A549 (cell line): ENCODE results near the gene CNTNAP2. TPM values are rescaled to one million over a fixed set of nuclear protein-coding genes. Genes with fewer than 3 reads are reported as not detected.

Experiments used
- ATAC-seq, 2 experiments: fragments of 200-7000 bp in 1 of 2; fragments of >200 bp in 1 of 2; cut with Nextera tagmentation in 1 of 2; cut with Tn5 transposase in 1 of 2; 3 replicates each; pipeline versions ENCODE4 v1.8.0 to v1.9.1; 2018 to 2020; ENCODE audit warnings: mild to moderate bottlenecking in 1 of 2, moderate library complexity in 1 of 2
- CTCF ChIA-PET: fragments of 300-600 bp; sonication (Branson Sonifier 250); formaldehyde crosslinking; extraction: SDS; loops from one replicate; lab custom pipeline; 2021; ENCODE audit warnings: antibody characterized with exemption, inconsistent platforms; lab: Yijun Ruan, JAX
- POLR2A ChIA-PET: fragments of 350-600 bp; formaldehyde crosslinking; extraction: SDS; loops from one replicate; lab custom pipeline; 2021; ENCODE audit warnings: antibody characterized with exemption, inconsistent platforms; lab: Yijun Ruan, JAX
- DNase-seq, 2 experiments: peaks; one replicate each; pipeline versions ENCODE4 v3.0.0 to v3.0.0-alpha.2; 2011 to 2016; ENCODE audit warnings: low read depth in 1 of 2, low spot score in 1 of 2
- FAIRE-seq: peaks from 2 replicates; lab custom pipeline; 2011; peaks lifted over from hg19 to GRCh38; lab: Jason Lieb, UNC
- H3K27ac ChIP-seq, 2 experiments: fragments of >200 bp; sonication (Bioruptor Twin); formaldehyde crosslinking; 3 replicates each; pipeline ENCODE4 v1.5.1; 2016 to 2017
- H3K4me1 ChIP-seq: fragments of >200 bp; sonication (Bioruptor Twin); formaldehyde crosslinking; 3 replicates; pipeline ENCODE4 v1.6.1; 2016
- H3K4me2 ChIP-seq: fragments of >200 bp; sonication (Bioruptor Twin); formaldehyde crosslinking; 3 replicates; pipeline ENCODE4 v1.6.1; 2016
- H3K4me3 ChIP-seq: fragments of >200 bp; sonication (Bioruptor Twin); formaldehyde crosslinking; 3 replicates; pipeline ENCODE4 v1.5.1; 2016
- H3K9me3 ChIP-seq: fragments of >200 bp; sonication (Bioruptor Twin); formaldehyde crosslinking; 3 replicates; pipeline ENCODE4 v1.6.1; 2016
- BHLHE40 ChIP-seq: IDR thresholded peaks from 2 replicates; pipeline ENCODE4 v1.6.1; 2012; ENCODE audit warnings: low read depth, low read length, inconsistent platforms
- CBX8 ChIP-seq: fragments of 200-600 bp; sonication (generic); IDR thresholded peaks from 2 replicates; pipeline ENCODE4 v1.6.1; 2016
- CEBPB ChIP-seq, 2 experiments: fragments of >200 bp in 1 of 2; sonication (Bioruptor Twin) in 1 of 2; formaldehyde crosslinking in 1 of 2; IDR thresholded peaks; 2 replicates each; pipeline ENCODE4 v1.6.1; 2012 to 2016
- E2F6 ChIP-seq: IDR thresholded peaks from 2 replicates; pipeline ENCODE4 v1.6.1; 2012; ENCODE audit warnings: low read depth, borderline replicate concordance
- EHF ChIP-seq: fragments of 250-450 bp; sonication (Bioruptor Pico); IDR thresholded peaks from 2 replicates; pipeline ENCODE4 v1.5.0; 2020; ENCODE audit warnings: mild to moderate bottlenecking
- EHMT2 ChIP-seq: fragments of 200-600 bp; sonication (generic); IDR thresholded peaks from 2 replicates; pipeline ENCODE4 v1.6.1; 2016; ENCODE audit warnings: antibody characterized with exemption, low read depth, mild to moderate bottlenecking, moderate library complexity
- FOSL2 ChIP-seq, 2 experiments: fragments of 450-650 bp in 1 of 2; fragments of >200 bp in 1 of 2; sonication (Bioruptor Twin) in 1 of 2; formaldehyde crosslinking; IDR thresholded peaks; 2 replicates each; pipeline versions ENCODE4 v1.5.0 to v1.6.1; 2016 to 2020; ENCODE audit warnings: mild to moderate bottlenecking in 1 of 2, moderate library complexity in 1 of 2
- FOXS1 ChIP-seq: fragments of 250-450 bp; sonication (Bioruptor Pico); IDR thresholded peaks from 2 replicates; pipeline ENCODE4 v1.5.0; 2020; ENCODE audit warnings: mild to moderate bottlenecking, moderate library complexity
- HOXA7 ChIP-seq: fragments of 250-450 bp; sonication (Bioruptor Pico); IDR thresholded peaks from 2 replicates; pipeline ENCODE4 v1.5.0; 2020; ENCODE audit warnings: mild to moderate bottlenecking, moderate library complexity
- HOXB13 ChIP-seq: fragments of 250-450 bp; sonication (Bioruptor Pico); IDR thresholded peaks from 2 replicates; pipeline ENCODE4 v1.5.0; 2020; ENCODE audit warnings: low read depth, mild to moderate bottlenecking, moderate library complexity
- HOXB5 ChIP-seq: fragments of 250-450 bp; sonication (Bioruptor Pico); IDR thresholded peaks from 2 replicates; pipeline ENCODE4 v1.5.0; 2020; ENCODE audit warnings: mild to moderate bottlenecking, moderate library complexity
- JUN ChIP-seq, 2 experiments: fragments of >200 bp; sonication (Bioruptor Twin); formaldehyde crosslinking; IDR thresholded peaks; 2 replicates in 1 of 2; 3 replicates in 1 of 2; pipeline ENCODE4 v1.6.1; 2016 to 2017
- MAFK ChIP-seq: fragments of 450-650 bp; IDR thresholded peaks from 2 replicates; pipeline ENCODE4 v1.6.1; 2014; ENCODE audit not compliant: partially characterized antibody
- NFE2L2 ChIP-seq: fragments of 150-350 bp; conservative IDR thresholded peaks from 2 replicates; pipeline ENCODE4 v1.6.1; 2014; ENCODE audit warnings: low read length
- NPAS2 ChIP-seq: fragments of 250-450 bp; sonication (Bioruptor Pico); IDR thresholded peaks from 2 replicates; pipeline ENCODE4 v1.8.0; 2022; ENCODE audit warnings: mild to moderate bottlenecking, moderate library complexity, borderline replicate concordance
- POLR2A ChIP-seq: IDR thresholded peaks from 2 replicates; pipeline ENCODE4 v1.6.1; 2012; ENCODE audit warnings: mild to moderate bottlenecking, low read length
- POLR2AphosphoS2 ChIP-seq: conservative IDR thresholded peaks from 2 replicates; pipeline ENCODE4 v1.6.1; 2012; ENCODE audit warnings: low read length, improper control_type of control experiment, inconsistent platforms
- REST ChIP-seq: fragments of 200-600 bp; sonication (generic); IDR thresholded peaks from 2 replicates; pipeline ENCODE4 v1.6.1; 2016; ENCODE audit warnings: antibody characterized with exemption, mild to moderate bottlenecking, moderate library complexity
- RNF2 ChIP-seq: fragments of 200-600 bp; sonication (generic); IDR thresholded peaks from 2 replicates; pipeline ENCODE4 v1.6.1; 2016; ENCODE audit warnings: low read depth, mild to moderate bottlenecking, antibody characterized with exemption, moderate library complexity, borderline replicate concordance
- SMC3 ChIP-seq: fragments of >200 bp; sonication (Bioruptor Twin); formaldehyde crosslinking; IDR thresholded peaks from 3 replicates; pipeline ENCODE4 v1.6.1; 2018; ENCODE audit warnings: inconsistent platforms
- TFCP2L1 ChIP-seq: fragments of 250-450 bp; sonication (Bioruptor Pico); IDR thresholded peaks from 2 replicates; pipeline ENCODE4 v1.5.0; 2021; ENCODE audit warnings: mild to moderate bottlenecking
- ZC3H11A ChIP-seq: fragments of 450-650 bp; IDR thresholded peaks from 2 replicates; pipeline ENCODE4 v1.6.1; 2014; ENCODE audit warnings: antibody characterized with exemption, mild to moderate bottlenecking
- ZNF302 ChIP-seq: fragments of 250-450 bp; sonication (Bioruptor Pico); IDR thresholded peaks from 2 replicates; pipeline ENCODE4 v1.9.0; 2021; ENCODE audit warnings: inconsistent platforms, mild to moderate bottlenecking, moderate library complexity
- ZSCAN20 ChIP-seq: fragments of 250-450 bp; sonication (Bioruptor Pico); IDR thresholded peaks from 2 replicates; pipeline ENCODE4 v1.8.0; 2022; ENCODE audit warnings: mild to moderate bottlenecking, moderate library complexity
- WGBS: methylation state at CpG from one replicate; pipeline ENCODE4 v1.1.6; 2017; ENCODE audit errors: missing lambda C conversion rate; 5-methylcytosine and 5-hydroxymethylcytosine counted together
- polyA plus RNA-seq, 4 experiments: library from polyadenylated mRNA; depleted of rRNA in 3 of 4; stranded (reverse); fragments of >200 nt; fragmentation: RNase III in 1 of 4; extraction: RNeasy Plus Mini Kit Qiagen cat#74134 plus additional on column Dnase treatment in 1 of 4; gene quantifications; 2 replicates in 3 of 4; 3 replicates in 1 of 4; pipeline ENCODE4 v1.2.3, GENCODE V29; 2011 to 2017
- TF ChIP-seq, protein P1 (sequence below): fragments of 450-650 bp; IDR thresholded peaks from 2 replicates; pipeline ENCODE4 v1.6.1; 2014; ENCODE audit warnings: antibody characterized with exemption

CNTNAP2 gene
- polyA plus RNA-seq, 2 of the 4 experiments (the other 2 are of a cell fraction), result 0.05 to 0.13 TPM

GRCh38 chr7:147013825-147014224 lies 897.2 kb downstream of the CNTNAP2 start:
- no peaks in the 10 kb centered on the region for H3K4me1 ChIP-seq
- ATAC-seq (no peak), DNase-seq (no peak), FAIRE-seq (no peak)
- TF ChIP-seq HOXB13 (CRISPR knock-in tag) (no peak), JUN (IDR thresholded peaks at IDR 0.05) (no peak), POLR2A (no peak), CBX8 (no peak), EHF (CRISPR knock-in tag) (no peak), EHMT2 (no peak)
- TF ChIP-seq, protein P1, sequence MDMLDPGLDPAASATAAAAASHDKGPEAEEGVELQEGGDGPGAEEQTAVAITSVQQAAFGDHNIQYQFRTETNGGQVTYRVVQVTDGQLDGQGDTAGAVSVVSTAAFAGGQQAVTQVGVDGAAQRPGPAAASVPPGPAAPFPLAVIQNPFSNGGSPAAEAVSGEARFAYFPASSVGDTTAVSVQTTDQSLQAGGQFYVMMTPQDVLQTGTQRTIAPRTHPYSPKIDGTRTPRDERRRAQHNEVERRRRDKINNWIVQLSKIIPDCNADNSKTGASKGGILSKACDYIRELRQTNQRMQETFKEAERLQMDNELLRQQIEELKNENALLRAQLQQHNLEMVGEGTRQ, result no peak
- no peak overlapping the region for H3K4me3 ChIP-seq
- 56% methylated on average over 2 of the region's 2 CpGs for WGBS
- ChIA-PET CTCF (interaction anchor here (1.5 kb wide), 1 partner anchor 22 kb away, joined by 4 read pairs; no protein-coding TSS in a partner anchor), POLR2A (no interaction called here)
- no peak overlapping the region for H3K27ac ChIP-seq
- H3K9me3 ChIP-seq, result 0 out of 3 replicates have a peak, but pooled peaks cover 4% of the 10 kb centered on the region
- H3K4me2 ChIP-seq, result no peak overlapping the region

GRCh38 chr7:147014286-147014955 lies 897.8 kb downstream of the CNTNAP2 start:
- TF ChIP-seq HOXA7 (no peak), SMC3 (no peak), HOXB5 (CRISPR knock-in tag) (no peak), RNF2 (no peak), HOXB13 (CRISPR knock-in tag) (no peak), MAFK (no peak), BHLHE40 (no peak), E2F6 (no peak)
- ATAC-seq, result no peak
- Histone ChIP-seq H3K9me3 (0 out of 3 replicates have a peak, but pooled peaks cover 4% of the 10 kb centered on the region), H3K4me1 (no peaks in the 10 kb centered on the region), H3K4me2 (no peak overlapping the region), H3K27ac (no peak overlapping the region), H3K4me3 (no peak overlapping the region)
- POLR2A ChIA-PET, result no interaction called here
- WGBS, result 45% methylated on average over 4 of the region's 4 CpGs
- CTCF ChIA-PET, result interaction anchor here (0.6 to 1.5 kb wide), 2 partner anchors 21 to 1128 kb away, joined by 3 to 4 read pairs; no protein-coding TSS in a partner anchor
- no peak for FAIRE-seq
- DNase-seq, result no peak

- DNase-seq, result no peak
- Histone ChIP-seq H3K27ac (no peak overlapping the region), H3K9me3 (0 out of 3 replicates have a peak, but pooled peaks cover 6% of the 10 kb centered on the region), H3K4me1 (no peaks in the 10 kb centered on the region), H3K4me3 (no peak overlapping the region), H3K4me2 (no peak overlapping the region)
- 55% methylated on average over 5 of the region's 5 CpGs for WGBS
- FAIRE-seq, result no peak
- TF ChIP-seq NPAS2 (CRISPR knock-in tag), result no peak
- TF ChIP-seq ZC3H11A, result no peak
- no peak for TF ChIP-seq BHLHE40
- TF ChIP-seq, protein P1, result no peak
- no peak for TF ChIP-seq ZSCAN20 (CRISPR knock-in tag)
- no peak for TF ChIP-seq POLR2AphosphoS2
- no peak for TF ChIP-seq FOSL2 (IDR thresholded peaks at IDR 0.05)
- no peak for TF ChIP-seq FOSL2 (CRISPR knock-in tag; IDR thresholded peaks at IDR 0.05)
- TF ChIP-seq NFE2L2, result no peak
- no peak for TF ChIP-seq HOXB5 (CRISPR knock-in tag)
- no peak for TF ChIP-seq CEBPB (IDR thresholded peaks at IDR 0.05)
- no peak for TF ChIP-seq FOXS1 (CRISPR knock-in tag)
- TF ChIP-seq REST, result no peak
- no peak for TF ChIP-seq HOXA7
- TF ChIP-seq MAFK, result no peak
- no peak for TF ChIP-seq TFCP2L1 (CRISPR knock-in tag)
- no peak for TF ChIP-seq ZNF302
- ChIA-PET CTCF (no interaction called here), POLR2A (no interaction called here)
- no peak for ATAC-seq
Measured at GRCh38 chr7:147015999-147016398, 899.4 kb downstream of the CNTNAP2 start.
